Activated gamma-delta T cell treated with Interleukin-2 at 50 U/mL for 16 hours (primary cell): ENCODE results near the gene ALG14.
"Not testable (repeated sequence)": the region's sequence is repeated elsewhere in the genome, so short reads cannot be mapped to it uniquely, and the experiment has no call there.

Experiments
- DNase-seq: peaks from one replicate; pipeline ENCODE4 v3.0.0-alpha.2; 2020

The ALG14 gene

DNA sequence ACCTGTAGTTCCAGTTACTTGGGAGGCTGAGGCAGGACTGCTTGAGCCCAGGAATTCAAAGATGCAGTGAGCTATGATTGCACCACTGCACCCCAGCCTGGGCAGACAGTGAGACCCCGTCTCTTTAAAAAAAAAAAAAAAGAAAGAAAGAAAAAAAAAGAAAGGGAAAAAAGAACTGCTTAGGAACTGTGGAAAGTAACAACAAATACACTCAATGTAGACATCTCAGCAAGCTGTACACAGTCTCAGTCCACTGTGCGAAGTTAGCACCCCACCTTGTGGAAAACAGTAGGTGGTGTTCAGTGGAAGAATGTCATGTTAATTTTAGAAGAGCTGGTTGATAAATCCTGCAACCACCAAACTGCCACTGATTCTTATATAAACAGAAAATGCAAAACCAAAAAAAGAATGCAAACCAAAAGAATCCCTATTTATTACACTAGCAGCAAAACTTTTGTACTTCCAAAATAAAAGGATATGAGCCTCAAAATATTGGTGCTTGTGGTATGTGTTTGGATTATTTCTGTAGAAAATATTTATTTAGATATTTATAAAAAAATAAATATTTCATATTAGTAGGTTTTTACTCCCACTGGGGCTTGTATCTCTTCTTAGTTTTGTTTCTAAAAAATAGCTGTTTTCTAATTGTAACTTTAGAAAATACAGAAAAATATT, 31.1 kb downstream of the ALG14 start:
- DNase-seq: no peak

DNA sequence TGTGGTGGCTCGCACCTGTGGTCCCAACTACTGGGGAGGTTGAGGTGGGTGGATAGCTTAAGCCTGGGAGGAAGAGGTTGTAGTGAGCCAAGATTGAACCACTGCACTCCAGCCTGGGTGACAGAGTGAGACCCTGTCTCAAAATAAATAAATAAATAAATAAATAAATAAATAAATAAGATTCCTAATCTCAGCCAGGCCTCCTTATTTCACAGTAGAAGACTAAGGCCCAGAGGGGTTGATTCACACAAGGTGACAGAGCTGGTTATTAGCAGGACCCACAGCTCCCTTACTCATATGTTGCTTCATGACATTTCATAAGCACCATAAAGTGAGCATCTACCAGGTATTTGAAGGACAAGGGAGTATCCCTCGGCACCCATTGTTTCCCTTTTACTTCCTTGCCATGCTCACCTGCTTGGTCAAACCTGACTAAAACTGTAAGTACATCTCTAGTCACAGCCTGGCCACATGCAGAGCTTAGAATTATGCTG, 32.7 kb downstream of the ALG14 start:
- no peak for DNase-seq

DNA sequence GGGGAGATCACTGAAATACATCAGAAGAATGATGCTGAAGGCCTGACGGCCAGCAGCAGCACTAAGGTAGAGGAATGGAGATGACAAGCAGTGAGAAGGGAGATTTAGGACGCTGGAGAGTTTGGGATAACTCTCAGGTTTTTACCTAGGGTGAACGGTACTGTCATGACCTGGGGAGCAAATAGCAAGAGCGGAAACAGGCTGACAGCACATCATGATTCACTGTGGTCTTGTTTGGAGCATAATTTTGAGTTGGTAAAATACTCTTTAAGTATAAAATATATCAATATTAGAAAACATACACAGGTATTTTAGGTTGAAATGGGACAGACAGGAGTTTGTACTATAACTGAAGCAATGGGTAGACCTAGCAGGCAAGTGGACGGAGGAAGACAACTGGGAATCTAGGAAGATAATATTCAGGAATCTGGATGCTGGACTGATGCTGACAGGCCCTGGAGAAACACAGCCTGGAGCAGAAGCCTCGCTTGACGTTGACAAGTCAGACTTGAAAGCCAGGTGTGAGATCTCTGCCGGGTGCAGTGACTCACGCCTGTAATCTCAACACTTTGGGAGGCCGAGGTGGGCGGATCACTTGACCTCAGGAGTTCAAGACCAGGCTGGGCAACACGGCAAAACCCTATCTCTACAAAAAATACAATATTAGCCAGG, 33.3 kb downstream of the ALG14 start:
- DNase-seq: no peak

DNA sequence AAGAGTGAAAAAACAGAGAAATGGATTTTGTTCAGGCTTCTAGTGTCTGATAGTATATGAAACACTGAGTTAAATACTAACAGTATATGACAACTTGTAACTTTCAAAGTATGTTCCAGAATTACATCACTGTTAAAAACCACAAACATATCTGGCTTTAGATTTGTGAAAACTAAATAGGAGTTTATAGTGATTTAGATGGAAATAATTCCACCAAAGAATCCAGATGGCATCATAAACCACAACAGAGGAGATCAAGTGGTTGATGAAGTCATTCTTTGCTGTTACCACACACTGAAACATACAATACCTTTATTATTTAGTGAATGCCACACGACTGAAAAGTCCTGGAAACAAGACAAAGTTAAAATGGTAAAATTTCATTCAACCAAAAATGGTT, 37.2 kb downstream of the ALG14 start:
- no peak for DNase-seq

DNA sequence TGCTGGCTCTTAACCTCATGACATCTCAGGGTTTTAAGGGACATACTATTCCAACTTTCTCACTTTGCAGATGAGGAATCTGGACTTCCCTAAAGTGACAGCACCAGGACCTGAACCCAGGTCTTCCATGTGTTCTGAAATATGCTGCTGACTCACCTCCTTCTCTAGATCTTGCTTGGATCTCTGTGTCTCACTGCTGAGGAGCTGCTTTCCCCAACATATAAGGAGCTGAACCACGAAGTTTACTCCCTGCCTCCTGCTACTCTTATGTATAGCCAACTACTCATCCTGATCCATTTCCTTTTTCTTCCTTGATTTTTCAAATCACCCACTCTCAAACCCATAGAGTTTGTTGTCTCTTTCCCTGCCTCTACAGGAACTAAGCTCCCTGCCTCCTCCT, 38.2 kb downstream of the ALG14 start:
- no peak for DNase-seq

DNA sequence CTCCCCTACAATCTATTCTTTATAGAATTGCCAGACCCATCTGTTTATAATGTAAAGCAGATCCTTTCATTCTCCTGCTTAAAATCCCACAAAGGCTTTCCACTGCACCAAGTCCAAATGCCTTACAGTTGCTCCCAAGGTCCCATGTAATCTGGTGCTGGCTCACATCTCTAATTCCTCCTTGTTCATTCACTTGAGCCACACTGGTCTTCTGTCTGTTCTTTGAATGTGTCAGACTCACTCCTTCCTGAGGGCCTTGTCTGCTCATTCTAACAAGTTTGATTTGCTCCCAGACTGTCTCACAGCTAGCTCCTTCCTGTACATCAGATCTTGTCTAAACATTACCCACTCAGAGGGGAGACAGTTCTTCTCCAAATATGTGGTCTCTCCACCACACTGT, 38.9 kb downstream of the ALG14 start:
- no peak for DNase-seq

DNA sequence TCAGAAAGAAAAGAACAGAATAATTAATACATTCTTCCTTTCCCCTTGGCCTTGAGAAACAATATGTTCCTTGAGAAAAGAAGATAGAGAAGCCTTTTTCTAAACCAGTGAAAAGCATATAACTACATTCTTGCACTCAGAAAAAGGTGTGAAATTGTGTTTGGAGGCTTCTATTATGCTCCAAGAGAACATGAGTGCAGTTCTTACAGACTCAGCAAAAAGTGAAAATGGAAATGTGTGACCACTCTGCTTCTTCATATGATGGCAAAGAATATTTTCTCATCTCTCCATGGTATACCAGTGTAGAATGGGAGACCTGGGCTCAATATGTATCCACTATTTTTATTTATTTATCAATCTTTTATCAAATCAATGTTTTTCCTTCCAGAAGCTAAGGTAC, 43.2 kb downstream of the ALG14 start:
- no peak for DNase-seq

DNA sequence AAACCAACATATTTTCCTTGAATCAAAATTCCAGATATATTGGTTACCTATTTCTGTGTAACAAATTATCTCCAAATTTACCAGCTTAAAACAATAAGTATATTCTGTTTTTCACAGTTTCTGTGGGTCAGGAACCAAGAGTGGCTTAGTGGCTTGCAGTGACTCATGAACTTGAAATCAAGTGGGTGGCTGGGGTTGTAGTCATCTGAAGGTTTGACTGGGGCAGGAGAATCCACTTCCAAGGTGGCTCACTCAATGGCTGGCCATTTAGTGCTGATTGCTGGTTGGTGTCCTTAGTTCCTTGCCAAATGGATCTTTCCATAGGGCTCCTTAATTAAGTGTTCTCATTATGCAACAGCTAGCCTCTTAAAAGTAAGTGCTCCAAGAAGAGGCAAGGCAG, 43.8 kb downstream of the ALG14 start:
- DNase-seq: no peak

DNA sequence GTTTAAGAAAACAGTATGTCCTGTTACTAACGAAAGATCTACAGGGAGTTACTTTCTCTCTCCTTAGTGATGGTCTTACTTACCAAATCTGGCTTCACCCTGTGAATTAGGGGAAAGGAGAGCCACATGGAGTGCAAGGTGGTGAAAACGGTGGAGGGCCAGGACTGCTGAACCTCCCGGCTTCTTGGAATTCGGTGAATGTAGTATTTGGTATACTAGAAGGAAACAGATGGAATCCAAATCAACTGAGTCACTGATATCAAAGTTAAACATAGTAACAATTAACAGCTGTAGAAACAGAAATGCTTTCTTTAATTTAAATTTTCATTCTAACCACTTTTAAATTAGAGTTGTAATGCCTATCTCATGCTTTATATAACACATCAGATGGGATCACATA, 45.7 kb downstream of the ALG14 start:
- no peak for DNase-seq

DNA sequence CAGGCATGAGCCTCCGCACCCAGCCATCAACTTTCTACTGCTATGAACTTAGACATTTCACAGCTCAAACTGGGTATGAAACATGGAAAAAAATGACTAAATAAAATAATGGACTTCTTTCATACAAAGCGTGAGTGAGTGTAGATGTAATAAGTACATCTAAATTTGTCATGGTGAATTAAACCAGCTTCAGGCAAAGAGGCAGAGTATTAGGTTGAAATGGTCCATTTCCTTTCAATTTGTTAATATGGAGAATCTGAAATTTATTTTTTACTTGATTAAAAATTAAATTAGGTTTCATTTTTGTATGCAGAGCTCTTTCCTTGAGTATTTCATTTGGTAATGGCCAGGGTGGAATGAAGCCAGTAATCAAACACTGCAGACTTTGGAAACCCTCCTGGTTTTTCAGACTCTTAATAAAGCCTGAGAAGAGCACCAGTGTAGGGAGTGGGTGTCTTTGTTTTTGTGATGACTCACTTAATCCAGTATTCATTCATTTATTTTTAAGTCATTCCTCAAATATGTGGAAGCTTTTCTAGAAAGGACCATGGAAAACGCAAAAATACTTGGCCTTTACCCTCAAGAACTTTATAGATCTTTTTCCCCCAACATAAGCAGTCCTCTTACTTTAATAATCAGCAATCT, 49.2 kb downstream of the ALG14 start:
- no peak for DNase-seq

DNA sequence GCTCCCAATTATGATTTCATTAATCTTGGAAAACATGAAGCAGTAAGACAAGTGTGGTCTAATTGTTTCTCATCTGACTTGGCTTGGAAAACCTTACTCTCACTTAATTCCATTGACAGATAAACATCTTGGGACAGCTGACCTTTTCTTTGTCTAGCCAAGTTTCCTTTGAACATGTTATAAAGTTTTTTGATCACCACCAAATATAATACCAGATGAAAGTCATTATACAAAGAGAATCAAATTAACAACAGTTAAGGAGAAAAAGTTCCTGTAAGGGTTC, 50.2 kb downstream of the ALG14 start:
- no peak for DNase-seq

DNA sequence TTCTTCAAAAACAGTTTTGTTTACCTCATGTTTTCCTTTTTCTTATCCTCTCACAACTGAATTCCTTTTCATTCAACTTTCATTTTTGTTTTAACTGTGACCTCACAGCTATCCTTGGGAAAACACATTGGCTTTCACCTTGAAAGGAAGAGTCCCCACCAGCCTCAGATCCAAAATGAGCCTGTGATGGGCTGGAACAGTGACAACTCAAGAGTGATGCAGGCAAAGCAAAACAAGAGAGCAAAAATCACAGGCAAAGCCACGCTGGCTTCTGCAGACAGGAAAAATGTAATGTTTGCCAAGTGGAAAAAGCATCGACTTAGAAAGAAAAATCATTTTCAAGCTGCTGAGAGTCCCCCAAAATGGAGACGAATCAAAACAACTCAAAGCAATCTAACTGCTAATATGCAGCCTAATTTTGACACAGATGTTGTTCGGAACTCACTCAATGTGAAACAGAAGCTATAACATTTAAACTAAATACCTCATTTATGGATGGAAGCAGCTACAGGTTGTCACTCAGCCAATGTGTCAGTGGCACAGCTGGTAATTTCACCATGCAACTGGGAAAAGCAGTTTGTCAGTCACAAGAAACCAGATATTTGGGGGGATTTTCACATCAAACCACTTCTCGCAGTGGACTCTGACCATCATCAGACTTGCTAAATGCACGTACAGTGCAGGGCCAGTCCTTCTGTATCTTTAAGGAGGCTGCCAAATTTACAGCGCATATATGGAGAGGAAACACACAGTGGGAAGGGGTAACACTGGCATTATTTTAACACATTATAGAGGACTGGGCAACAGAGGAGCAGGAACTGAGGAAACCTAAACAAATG, 50.7 kb downstream of the ALG14 start:
- DNase-seq: no peak

DNA sequence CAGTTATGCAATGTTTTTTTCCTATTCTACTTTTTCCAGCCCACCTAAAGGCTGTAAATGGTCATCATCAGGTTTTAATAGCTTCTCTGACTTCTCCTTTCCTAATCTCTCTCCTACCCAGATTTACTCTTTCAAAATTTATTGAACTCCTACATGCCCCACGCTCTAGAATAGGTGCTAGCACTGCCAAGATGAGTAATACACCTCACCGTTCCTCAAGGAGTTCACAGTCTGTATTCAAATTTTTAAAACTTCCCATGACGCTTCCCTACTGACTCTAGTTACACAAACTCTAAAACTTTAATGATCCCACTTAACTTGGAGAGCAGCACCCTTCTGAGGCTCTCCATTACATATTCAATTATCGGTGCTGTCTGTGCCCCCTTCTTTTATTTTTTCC, 51.6 kb downstream of the ALG14 start:
- DNase-seq: no peak

DNA sequence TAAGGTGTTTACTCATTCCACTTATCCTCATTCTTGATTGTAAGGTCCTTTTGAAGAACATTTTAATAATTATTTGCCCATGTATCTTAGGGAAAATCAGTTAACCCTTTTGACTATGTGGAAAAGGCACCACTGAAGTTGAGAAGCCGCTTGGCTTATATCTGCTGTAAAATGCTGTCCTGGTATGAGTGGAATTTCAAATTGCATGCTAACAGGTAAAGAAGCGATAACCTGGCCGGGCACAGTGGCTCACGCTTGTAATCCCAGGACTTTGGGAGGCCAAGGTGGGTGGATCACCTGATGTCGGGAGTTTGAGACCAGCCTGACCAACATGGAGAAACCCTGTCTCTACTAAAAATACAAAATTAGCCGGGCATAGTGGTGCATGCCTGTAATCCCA, 53.3 kb downstream of the ALG14 start:
- DNase-seq: not testable (repeated sequence)

DNA sequence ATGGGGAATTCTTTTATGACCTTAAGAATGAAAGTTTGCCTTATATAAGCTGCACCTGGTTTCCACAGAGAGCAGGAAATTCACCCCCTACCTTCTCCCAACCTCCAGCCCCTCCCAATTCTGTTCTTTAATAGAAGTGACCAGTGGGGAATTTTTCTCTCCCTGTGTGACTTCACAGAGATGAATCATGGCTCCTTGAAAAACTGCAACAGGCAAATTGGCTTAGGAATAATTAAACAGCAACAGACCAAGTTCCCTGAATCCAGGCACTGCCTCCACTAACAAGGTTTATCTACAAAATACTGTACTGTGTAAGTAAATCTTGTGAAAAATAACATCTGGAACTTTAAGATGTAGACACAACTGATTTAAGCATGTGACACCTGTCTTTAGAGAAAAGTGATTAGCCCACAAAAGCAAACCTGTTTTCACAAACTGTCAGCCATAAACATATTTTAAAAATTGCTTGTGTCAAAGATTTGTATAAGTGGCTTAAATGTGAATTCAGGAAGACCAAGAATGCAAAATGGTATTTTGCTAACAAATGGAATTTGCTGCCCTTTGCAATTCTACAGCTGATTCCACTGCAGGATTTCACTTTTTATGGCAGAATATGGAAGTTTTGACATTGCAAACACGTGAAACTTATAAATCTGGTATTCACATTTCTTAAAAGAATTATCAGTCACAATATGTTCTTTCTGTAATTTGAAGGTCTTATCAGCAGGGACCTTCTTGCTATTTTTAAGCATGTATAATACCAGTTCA, 54.0 kb downstream of the ALG14 start:
- no peak for DNase-seq

DNA sequence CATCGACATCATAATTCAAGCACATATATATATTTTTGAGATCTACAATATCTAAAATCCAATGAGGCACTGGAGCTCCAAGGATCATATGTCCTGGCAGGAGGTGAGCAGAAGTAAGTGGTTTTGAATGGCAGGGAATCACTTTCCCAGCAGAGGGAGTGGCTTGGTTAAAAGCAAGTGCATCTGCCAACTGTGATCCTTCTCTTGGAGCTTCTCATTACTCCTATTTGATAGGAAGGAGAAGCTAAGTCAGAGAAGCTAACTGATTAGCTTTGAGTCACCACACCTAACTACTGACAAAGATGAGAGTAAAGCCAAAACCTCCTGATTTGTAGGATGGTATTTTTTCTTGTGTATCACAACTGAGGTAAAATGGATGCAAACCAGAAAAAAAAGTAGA, 55.0 kb downstream of the ALG14 start:
- no peak for DNase-seq

DNA sequence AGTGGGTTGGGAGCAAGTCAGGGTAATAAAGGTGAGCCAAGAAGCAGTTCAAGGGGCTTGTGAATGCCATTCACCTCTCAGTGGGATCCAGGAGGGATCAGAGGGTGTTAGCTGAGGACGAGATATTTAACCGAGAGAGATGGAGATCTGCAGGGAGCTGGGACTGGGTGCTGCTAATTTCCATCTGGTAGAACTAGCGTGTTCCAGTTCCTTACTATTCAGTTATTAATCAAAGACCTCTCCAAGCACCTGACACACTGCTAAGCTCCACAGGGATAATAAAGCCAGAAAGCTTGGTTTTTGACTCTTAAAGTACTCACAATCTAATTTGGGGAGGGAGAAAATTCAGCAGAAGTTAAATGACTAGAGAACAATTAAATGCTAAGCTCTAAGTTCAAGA, 57.7 kb downstream of the ALG14 start:
- no peak for DNase-seq

DNA sequence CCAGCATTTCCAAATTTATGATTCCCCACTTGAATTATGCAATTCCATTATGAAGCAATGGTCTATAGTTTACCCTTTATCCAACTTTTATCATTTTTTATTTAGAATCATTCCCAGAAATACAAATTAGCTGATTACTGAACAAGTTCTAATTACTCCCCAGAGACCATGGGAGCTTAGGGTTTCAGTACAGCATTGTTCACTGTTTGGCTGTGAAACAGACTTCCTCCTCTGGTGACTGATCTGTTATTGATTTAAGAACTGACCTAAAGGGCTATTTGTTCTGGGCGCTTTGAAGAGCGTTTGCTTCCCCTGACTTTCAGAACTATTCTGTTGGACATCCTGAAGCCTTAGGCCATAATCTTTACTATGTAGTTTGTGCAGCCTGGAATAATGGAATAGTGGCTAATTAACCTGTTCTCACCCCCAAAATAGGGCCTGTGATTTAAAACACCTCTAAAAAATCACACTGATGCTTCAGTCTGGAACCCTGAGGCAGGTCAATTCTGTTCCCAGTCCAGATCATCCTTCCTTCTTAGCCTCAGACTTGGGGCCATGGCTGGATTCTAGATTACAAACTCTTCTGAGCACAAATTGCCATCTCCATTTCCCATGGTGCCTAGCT, 58.7 kb downstream of the ALG14 start:
- no peak for DNase-seq

DNA sequence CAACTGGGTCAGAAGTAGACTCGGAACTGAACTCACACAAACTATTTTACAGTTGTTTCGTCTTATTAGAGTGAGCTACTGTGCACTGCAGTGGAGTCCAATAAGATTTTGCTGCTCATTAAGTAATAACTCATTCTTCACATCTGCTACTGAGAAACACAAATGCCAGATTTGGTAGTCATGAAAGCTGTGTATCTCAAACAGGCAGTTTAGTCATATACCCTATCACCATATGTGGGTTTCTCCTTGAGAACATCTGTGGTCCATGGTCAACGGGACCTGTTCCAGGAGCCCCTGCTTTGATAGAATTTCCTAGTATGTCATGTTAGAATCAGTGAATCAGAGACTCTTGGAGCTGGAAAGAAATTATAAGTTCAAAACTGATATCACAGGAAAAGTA, 60.4 kb downstream of the ALG14 start:
- DNase-seq: no peak

DNA sequence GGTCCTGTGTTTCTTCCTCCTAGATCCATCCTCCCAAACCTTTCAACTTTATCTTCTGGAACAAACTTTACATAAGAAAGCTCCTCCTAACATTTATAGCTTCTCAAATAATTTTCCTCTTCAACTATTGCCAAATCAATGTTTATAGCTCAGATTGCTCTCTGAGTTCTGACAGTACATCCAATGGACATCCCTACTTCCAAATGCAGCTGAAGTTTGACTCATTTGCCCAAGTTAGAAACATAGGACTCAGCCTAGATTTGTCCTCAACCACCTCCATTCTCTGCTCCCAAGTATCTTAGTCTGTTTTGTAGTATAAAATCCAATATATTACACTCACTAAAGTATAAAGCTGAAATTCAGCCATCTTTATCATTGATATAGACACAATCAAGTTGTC, 62.6 kb downstream of the ALG14 start:
- DNase-seq: no peak

DNA sequence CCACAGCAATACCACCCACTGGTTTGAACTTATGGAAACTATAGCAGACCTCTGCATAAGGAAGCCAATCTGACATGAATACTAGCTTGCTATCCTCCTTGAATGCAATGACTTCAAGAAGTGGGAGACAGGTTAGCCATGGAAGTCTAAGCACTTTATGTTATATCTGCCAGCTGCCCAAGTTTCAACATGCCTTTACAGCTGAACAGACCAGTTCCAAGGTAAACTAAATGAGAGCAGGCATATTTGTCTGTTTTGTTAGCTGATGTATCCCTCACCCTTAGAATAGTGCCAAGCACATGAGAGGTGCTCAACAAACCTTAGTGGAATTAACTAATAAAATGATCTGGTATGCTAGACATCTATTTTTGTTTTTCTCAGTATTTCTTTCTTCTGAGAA, 65.1 kb downstream of the ALG14 start:
- DNase-seq: no peak

DNA sequence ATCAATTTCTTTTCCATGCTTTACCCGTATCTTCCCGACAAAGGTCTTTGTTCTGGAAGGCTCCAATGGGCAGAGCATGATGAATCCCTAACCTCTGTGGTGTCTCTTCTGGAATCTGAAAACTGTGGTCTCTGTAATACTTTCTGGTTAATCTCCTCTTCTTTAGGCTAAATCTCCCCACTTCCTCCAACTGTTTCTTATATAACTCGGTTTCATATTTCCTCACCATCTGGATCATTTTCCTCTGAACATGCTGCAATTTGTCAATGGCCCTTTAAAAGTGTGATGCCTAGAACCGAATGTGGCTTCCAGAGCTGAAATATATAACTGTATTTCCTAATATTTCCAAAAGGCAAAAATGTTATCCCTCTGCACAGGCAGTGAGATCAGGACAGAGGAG, 66.1 kb downstream of the ALG14 start:
- DNase-seq: no peak
